Measurements from ENCODE around the gene PHF23. TPM values are rescaled to one million over a fixed set of nuclear protein-coding genes. Genes with fewer than 3 reads are reported as not detected.
A peak's percentile ranks its signal among the peaks of the same experiment; 100 is the strongest.

The PHF23 gene
- polyA plus RNA-seq, 1 donor from 2014 or later, result 38.2 TPM

- H3K4me3 Mint-ChIP-seq, result peak overlapping the region; percentile 92 to 96 (median 94)
- peak overlapping the region; percentile 98 to 99 (median 98) for H3K27ac Mint-ChIP-seq
- no peaks in the 10 kb centered on the region for H3K9me3 Mint-ChIP-seq
- peaks cover 19 to 36% (median 28%) of the 10 kb centered on the region in 3 donors for H3K4me1 Mint-ChIP-seq
- H3K27me3 Mint-ChIP-seq, result peaks cover 9% of the 10 kb centered on the region
- no peaks in the 10 kb centered on the region for H3K36me3 Mint-ChIP-seq
Measured at GRCh38 chr17:7215136-7215638, 24.1 kb downstream of the PHF23 start.

DNA sequence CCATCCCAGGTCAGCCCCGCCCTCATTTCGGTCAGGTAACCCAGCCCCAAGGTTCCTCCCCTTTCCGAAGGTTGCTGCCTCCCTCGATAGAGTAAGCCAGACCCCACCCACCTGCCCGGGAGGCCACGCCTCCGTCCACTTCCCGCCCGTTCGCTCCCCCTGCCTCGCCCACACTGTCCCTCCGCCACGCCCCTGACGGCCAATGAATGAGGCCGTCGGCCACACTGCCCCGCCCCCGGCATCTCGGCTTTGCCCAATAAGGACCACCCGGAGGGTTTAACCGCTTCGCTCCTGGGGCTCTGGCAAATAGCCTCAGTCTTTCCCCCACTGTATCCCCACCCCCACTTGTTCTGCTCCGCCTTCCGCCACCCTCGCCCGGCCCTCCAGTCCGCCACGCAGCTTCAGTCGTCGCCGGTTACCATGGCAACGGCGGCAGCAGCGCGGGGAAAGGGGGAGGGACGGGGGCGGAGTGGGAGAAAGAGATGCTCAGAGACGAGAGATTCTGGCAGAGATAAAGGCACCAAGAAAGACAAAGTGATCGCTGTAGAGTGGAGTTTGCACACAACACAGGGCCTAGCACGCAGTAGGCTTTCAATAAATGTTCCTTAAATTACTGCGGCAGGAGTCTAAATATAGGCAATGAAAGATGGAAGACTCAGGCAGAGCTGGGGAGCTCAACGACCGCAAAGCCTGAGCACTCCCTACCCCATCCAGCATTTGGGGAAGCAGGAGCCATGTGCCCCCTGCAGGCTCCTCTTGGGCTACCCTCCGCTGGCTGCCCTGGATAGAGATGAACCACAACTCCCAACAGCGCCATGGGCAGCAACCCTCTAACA lies 24.7 kb downstream of the PHF23 start:
- H3K4me1 Mint-ChIP-seq, result peaks cover 16 to 34% (median 26%) of the 10 kb centered on the region in 3 donors
- H3K27ac Mint-ChIP-seq, result peak overlapping the region; percentile 98 to 99 (median 98)
- H3K36me3 Mint-ChIP-seq, result no peaks in the 10 kb centered on the region
- no peaks in the 10 kb centered on the region for H3K9me3 Mint-ChIP-seq
- peaks cover 8% of the 10 kb centered on the region for H3K27me3 Mint-ChIP-seq
- H3K4me3 Mint-ChIP-seq, result peak overlapping the region; percentile 92 to 96 (median 94)

DNA sequence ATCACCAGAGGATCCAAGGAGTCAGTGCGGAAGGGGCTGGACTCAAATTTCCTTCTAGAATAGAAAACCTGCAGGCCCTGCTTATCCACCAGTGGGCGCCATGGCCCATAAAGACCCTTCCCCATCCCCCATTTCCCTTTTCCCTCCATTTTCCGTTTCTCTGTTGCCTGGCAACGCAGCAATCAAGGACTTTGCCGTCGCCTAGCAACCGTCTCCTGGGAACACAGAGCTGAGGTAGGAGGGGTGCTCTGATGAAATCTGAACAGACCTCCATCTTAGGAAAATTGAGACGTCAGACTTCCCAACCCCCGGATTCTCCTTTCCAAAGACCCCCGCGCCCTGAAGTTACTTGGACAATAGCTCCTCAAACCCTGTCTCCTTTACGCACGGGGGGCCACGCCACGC lies 25.4 kb downstream of the PHF23 start:
- H3K36me3 Mint-ChIP-seq, result no peaks in the 10 kb centered on the region
- H3K4me3 Mint-ChIP-seq, result peak overlapping the region; percentile 92 to 96 (median 94)
- H3K4me1 Mint-ChIP-seq, result peaks cover 14 to 30% (median 21%) of the 10 kb centered on the region in 3 donors
- H3K27ac Mint-ChIP-seq, result peak overlapping the region; percentile 98 to 99 (median 98)
- H3K27me3 Mint-ChIP-seq, result peaks cover 7% of the 10 kb centered on the region
- H3K9me3 Mint-ChIP-seq, result no peaks in the 10 kb centered on the region

GRCh38 chr17:7211491-7212273 lies 27.6 kb downstream of the PHF23 start:
- peaks cover 6% of the 10 kb centered on the region for H3K27me3 Mint-ChIP-seq
- peak overlapping the region in 1 of 3 donors; percentile 89 for H3K27ac Mint-ChIP-seq
- H3K9me3 Mint-ChIP-seq, result no peaks in the 10 kb centered on the region
- no peaks in the 10 kb centered on the region for H3K36me3 Mint-ChIP-seq
- H3K4me3 Mint-ChIP-seq, result peak overlapping the region in 1 of 4 donors; percentile 76
- H3K4me1 Mint-ChIP-seq, result peaks cover 14 to 22% (median 16%) of the 10 kb centered on the region in 3 donors

GRCh38 chr17:7208754-7209460 lies 30.4 kb downstream of the PHF23 start:
- Mint-ChIP-seq H3K4me1 (peaks cover 24 to 26% (median 25%) of the 10 kb centered on the region in 3 donors), H3K36me3 (peaks cover 2% of the 10 kb centered on the region), H3K9me3 (no peaks in the 10 kb centered on the region), H3K27me3 (peaks cover 3% of the 10 kb centered on the region), H3K4me3 (peak overlapping the region in 2 of 4 donors; percentile 45 to 52), H3K27ac (peak overlapping the region in 1 of 3 donors; percentile 26)

DNA sequence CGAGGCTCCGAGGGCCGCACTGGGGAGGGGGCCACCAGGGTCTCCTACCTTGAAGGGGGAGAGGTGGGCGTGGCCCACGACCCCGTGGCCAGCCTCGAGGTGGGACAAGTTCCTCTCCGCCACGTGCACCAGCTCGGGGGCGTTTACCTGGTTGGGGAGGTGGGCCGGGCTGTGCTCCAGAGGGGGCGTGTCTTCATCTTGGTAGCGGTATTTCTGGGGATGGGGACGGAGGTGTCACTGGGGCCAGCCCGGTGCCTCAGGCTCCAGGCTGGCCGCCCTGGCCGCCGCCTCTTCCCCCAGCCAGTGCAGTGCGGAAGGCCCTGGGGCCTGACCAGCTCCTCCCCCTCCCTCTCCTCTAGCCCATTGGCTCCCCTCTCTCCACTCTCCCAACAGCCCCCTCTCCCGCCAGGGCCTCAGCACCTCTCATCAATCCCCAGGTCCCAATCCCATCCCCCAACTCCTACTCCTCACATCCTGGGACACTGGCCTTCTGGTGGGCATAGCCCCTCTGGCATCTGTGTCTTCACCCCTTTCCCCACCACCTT lies 31.2 kb downstream of the PHF23 start:
- Mint-ChIP-seq H3K9me3 (no peaks in the 10 kb centered on the region), H3K4me1 (peaks cover 18 to 21% (median 21%) of the 10 kb centered on the region in 3 donors), H3K27ac (peak overlapping the region in 1 of 3 donors; percentile 26), H3K36me3 (peaks cover 2% of the 10 kb centered on the region), H3K27me3 (peaks cover 2% of the 10 kb centered on the region), H3K4me3 (no peak overlapping the region)

DNA sequence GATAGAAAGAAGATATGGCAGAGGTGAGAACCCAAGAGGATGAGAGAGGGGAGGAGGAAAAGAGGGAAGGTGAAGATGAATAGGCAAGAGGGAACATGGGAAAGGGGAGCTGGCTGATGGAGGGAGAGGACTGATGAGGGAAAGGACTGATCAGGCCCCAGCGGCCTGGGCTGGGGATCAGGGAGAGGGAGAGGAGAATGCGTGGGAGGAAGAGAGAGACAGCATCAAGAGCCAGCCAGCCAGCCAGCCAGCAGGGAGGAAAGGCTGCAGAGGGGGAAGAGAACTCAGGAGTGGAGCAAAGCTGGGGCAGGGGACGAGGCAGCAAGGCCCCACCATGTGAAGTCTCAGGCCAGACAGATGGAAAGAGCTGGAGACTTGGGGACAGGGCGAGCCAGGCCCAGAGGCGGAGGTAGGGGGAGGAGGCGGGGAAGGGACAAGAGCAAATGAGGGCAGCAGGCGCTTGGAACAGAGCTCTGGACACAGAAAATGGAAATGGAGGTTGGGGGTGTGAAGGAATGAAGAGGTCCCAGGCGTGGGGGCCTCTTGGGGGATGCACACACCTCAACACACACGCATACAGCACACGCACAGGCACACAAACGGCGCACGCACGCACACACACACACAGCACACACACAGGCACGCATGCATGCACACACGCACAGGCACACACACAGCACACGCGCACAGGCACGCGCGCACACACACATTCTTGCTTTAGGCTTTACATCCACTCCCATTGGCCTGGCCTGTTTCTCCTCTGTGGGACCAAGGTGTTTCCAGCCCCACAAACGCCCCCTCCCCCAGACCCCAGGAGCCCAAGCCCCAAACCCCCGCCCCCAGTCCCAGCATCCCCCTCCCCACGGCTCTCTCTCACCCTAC lies 31.9 kb downstream of the PHF23 start:
- peak overlapping the region in 2 of 3 donors; percentile 25 to 30 for H3K27ac Mint-ChIP-seq
- peak overlapping the region in 2 of 4 donors; percentile 28 to 40 for H3K4me3 Mint-ChIP-seq
- H3K9me3 Mint-ChIP-seq, result no peaks in the 10 kb centered on the region
- peaks cover 18 to 23% (median 21%) of the 10 kb centered on the region in 3 donors for H3K4me1 Mint-ChIP-seq
- peaks cover 2% of the 10 kb centered on the region for H3K36me3 Mint-ChIP-seq
- H3K27me3 Mint-ChIP-seq, result peaks cover 2% of the 10 kb centered on the region

DNA sequence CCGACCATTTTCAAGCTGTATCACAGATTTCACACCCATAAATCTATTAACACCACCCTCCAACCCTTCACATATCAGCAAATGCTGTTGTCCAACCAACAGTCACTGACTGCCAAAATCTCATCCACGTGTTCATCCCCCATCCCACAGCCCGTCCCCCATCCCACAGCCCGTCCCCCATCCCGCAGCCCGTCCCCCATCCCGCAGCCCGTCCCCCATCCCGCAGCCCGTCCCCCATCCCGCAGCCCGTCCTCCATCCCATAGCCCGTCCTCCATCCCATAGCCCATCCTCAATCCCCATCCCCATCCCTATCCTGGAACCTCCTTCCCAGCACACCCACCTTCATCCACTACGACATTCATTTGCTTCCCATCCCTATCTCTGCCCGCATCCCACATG lies 33.7 kb downstream of the PHF23 start:
- Mint-ChIP-seq H3K27ac (peak overlapping the region; percentile 92 to 98 (median 98)), H3K4me3 (peak overlapping the region; percentile 84 to 97 (median 90)), H3K27me3 (no peaks in the 10 kb centered on the region), H3K4me1 (peaks cover 17 to 18% (median 18%) of the 10 kb centered on the region in 3 donors), H3K9me3 (no peaks in the 10 kb centered on the region), H3K36me3 (peaks cover 2% of the 10 kb centered on the region)

GRCh38 chr17:7204828-7205461 lies 34.3 kb downstream of the PHF23 start:
- peak overlapping the region; percentile 92 to 98 (median 98) for H3K27ac Mint-ChIP-seq
- H3K36me3 Mint-ChIP-seq, result peaks cover 2% of the 10 kb centered on the region
- H3K4me3 Mint-ChIP-seq, result peak overlapping the region; percentile 84 to 97 (median 90)
- H3K4me1 Mint-ChIP-seq, result peaks cover 17 to 18% (median 18%) of the 10 kb centered on the region in 3 donors
- no peaks in the 10 kb centered on the region for H3K27me3 Mint-ChIP-seq
- H3K9me3 Mint-ChIP-seq, result no peaks in the 10 kb centered on the region

DNA sequence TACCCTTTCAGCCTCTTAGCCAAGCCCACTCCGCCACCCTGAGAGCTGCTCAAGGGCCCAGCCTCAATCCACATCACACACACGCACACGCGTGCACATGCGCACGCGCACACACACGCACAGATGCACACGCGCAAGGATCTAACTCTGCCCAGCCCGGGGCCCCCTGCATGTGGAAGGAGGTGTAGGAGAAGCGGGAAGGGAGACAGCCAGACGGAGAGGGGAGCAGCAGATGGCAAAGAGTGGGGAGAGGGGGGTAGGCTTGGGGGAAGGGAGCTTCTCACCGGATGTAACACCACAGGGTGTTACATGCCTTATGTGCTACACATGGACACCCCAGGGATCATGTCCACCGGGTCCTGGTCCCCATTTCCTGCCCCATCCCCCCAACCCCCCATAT lies 34.9 kb downstream of the PHF23 start:
- H3K27ac Mint-ChIP-seq, result peak overlapping the region; percentile 92 to 98 (median 98)
- no peaks in the 10 kb centered on the region for H3K27me3 Mint-ChIP-seq
- peak overlapping the region; percentile 84 to 97 (median 90) for H3K4me3 Mint-ChIP-seq
- H3K36me3 Mint-ChIP-seq, result peaks cover 2% of the 10 kb centered on the region
- H3K4me1 Mint-ChIP-seq, result peaks cover 17 to 18% (median 18%) of the 10 kb centered on the region in 3 donors
- H3K9me3 Mint-ChIP-seq, result no peaks in the 10 kb centered on the region

- Mint-ChIP-seq H3K27me3 (no peaks in the 10 kb centered on the region), H3K36me3 (peaks cover 2% of the 10 kb centered on the region), H3K4me1 (peaks cover 17 to 18% (median 18%) of the 10 kb centered on the region in 3 donors), H3K4me3 (peak overlapping the region in 3 of 4 donors; percentile 3 to 39 (median 16)), H3K9me3 (no peaks in the 10 kb centered on the region), H3K27ac (peak overlapping the region; percentile 46 to 95 (median 94))
Measured at GRCh38 chr17:7203391-7203790, 35.9 kb downstream of the PHF23 start.

GRCh38 chr17:7196651-7197401 lies 42.4 kb downstream of the PHF23 start:
- peaks cover 0 to 2% (median 0%) of the 10 kb centered on the region in 3 donors for H3K9me3 Mint-ChIP-seq
- H3K27me3 Mint-ChIP-seq, result no peaks in the 10 kb centered on the region
- no peak overlapping the region for H3K4me3 Mint-ChIP-seq
- H3K27ac Mint-ChIP-seq, result no peak overlapping the region
- no peaks in the 10 kb centered on the region for H3K4me1 Mint-ChIP-seq
- H3K36me3 Mint-ChIP-seq, result peaks cover 1% of the 10 kb centered on the region

All from IgD-negative memory B cell (primary cell).